Spleen (tissue), 7 donors: ENCODE data around the gene CAMK1D.

Source experiments
- POLR2A ChIP-seq, 3 donors: fragments of 450-650 bp; IDR thresholded peaks; one replicate each; pipeline ENCODE4 v1.5.1; 2017; ENCODE audit warnings: antibody characterized with exemption in 3 of 3, mild to moderate bottlenecking in 1 of 3
- POLR2AphosphoS5 ChIP-seq, 3 donors: sonication (generic); formaldehyde crosslinking; IDR thresholded peaks; one replicate each; pipeline ENCODE4 v1.5.1; 2017; ENCODE audit warnings: antibody characterized with exemption in 3 of 3
- TF ChIP-seq, protein P1 (sequence below), 11 experiments: fragments of 200-600 bp in 7 of 11; fragments of 450-650 bp in 4 of 11; sonication (generic) in 4 of 11; IDR thresholded peaks in 8 of 11; conservative IDR thresholded peaks in 3 of 11; 1 replicate in 7 of 11; 2 replicates in 4 of 11; pipeline versions ENCODE4 v1.4.0 to v1.8.0; 2016 to 2021; ENCODE audit warnings: antibody characterized with exemption in 11 of 11, inconsistent platforms in 4 of 11, mild to moderate bottlenecking in 1 of 11
- donor health status: DM: no; HTN: no; CAD: no; lungs with moderate emphysema.
- donor health status: DM: no; HTN: no; CAD: no.
- donor health status: DM: no; HTN: no; CAD: no.

DNA sequence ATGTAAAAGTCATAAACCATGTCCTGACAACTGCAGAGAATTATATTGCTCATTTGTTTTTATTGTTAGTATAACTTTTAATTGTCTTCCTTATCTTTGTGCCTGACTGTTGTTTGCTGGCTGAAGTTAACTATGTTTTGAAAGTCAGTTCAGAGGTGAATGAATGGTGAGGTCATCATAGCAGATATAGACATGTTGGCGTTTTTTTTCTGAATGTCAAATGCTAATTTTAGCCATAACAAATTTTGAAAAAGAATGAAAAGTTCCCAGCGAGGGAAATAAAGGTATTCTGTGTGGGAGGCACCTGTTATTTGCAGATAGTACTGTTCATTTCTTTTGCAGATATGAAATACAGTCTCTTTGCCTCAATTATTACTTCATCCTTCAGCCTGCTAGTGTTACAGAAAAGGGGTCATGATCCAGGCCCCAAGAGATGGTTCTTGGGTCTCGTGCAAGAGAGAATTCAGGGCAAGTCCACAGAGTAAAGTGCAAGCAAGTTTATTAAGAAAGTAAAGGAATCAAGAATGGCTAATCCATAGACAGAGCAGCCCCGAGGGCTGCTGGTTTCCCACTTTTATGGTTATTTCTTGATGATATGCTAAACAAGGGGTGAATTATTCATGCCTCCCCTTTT, 96.5 kb downstream of the CAMK1D start:
- TF ChIP-seq, protein P1, sequence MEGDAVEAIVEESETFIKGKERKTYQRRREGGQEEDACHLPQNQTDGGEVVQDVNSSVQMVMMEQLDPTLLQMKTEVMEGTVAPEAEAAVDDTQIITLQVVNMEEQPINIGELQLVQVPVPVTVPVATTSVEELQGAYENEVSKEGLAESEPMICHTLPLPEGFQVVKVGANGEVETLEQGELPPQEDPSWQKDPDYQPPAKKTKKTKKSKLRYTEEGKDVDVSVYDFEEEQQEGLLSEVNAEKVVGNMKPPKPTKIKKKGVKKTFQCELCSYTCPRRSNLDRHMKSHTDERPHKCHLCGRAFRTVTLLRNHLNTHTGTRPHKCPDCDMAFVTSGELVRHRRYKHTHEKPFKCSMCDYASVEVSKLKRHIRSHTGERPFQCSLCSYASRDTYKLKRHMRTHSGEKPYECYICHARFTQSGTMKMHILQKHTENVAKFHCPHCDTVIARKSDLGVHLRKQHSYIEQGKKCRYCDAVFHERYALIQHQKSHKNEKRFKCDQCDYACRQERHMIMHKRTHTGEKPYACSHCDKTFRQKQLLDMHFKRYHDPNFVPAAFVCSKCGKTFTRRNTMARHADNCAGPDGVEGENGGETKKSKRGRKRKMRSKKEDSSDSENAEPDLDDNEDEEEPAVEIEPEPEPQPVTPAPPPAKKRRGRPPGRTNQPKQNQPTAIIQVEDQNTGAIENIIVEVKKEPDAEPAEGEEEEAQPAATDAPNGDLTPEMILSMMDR (IDR thresholded peaks at IDR 0.05 in 8 of 11, conservative IDR thresholded peaks at IDR 0.05 in 3 of 11), result no peak
- TF ChIP-seq POLR2AphosphoS5 (IDR thresholded peaks at IDR 0.05), result no peak
- no peak for TF ChIP-seq POLR2A (IDR thresholded peaks at IDR 0.05)
